ENCODE measurements around the gene EEIG2.

EEIG2 gene

GRCh38 chr1:108560874-108561459 lies 1.1 kb downstream of the EEIG2 start:
- H3K4me1 Mint-ChIP-seq (ENCODE audit: low read depth), result peaks cover 44% of the 10 kb centered on the region
- H3K9me3 Mint-ChIP-seq, result no peaks in the 10 kb centered on the region
- H3K27ac Mint-ChIP-seq, result peak overlapping the region; percentile 82
- peak overlapping the region; percentile 90 for H3K4me3 Mint-ChIP-seq
- peak; percentile 62 for DNase-seq
- H3K27me3 Mint-ChIP-seq, result no peaks in the 10 kb centered on the region
- H3K36me3 Mint-ChIP-seq (ENCODE audit: low read depth), result peaks cover 1% of the 10 kb centered on the region

GRCh38 chr1:108561689-108562326 lies 1.9 kb downstream of the EEIG2 start:
- H3K9me3 Mint-ChIP-seq, result no peaks in the 10 kb centered on the region
- H3K27me3 Mint-ChIP-seq, result no peaks in the 10 kb centered on the region
- H3K27ac Mint-ChIP-seq, result no peak overlapping the region
- peaks cover 1% of the 10 kb centered on the region for H3K36me3 Mint-ChIP-seq (ENCODE audit: low read depth)
- peaks cover 47% of the 10 kb centered on the region for H3K4me1 Mint-ChIP-seq (ENCODE audit: low read depth)
- peak overlapping the region; percentile 90 for H3K4me3 Mint-ChIP-seq
- peak; percentile 83 for DNase-seq

- Mint-ChIP-seq H3K9me3 (no peaks in the 10 kb centered on the region), H3K27ac (no peak overlapping the region), H3K4me3 (no peak overlapping the region), H3K27me3 (no peaks in the 10 kb centered on the region), H3K4me1 (ENCODE audit: low read depth) (peaks cover 48% of the 10 kb centered on the region), H3K36me3 (ENCODE audit: low read depth) (peaks cover 1% of the 10 kb centered on the region)
- no peak for DNase-seq
Measured at GRCh38 chr1:108563808-108564207, 3.9 kb downstream of the EEIG2 start.

- no peak for DNase-seq
- H3K9me3 Mint-ChIP-seq, result no peaks in the 10 kb centered on the region
- H3K36me3 Mint-ChIP-seq (ENCODE audit: low read depth), result peaks cover 1% of the 10 kb centered on the region
- H3K27ac Mint-ChIP-seq, result no peak overlapping the region
- no peak overlapping the region for H3K4me3 Mint-ChIP-seq
- no peaks in the 10 kb centered on the region for H3K27me3 Mint-ChIP-seq
- peaks cover 43% of the 10 kb centered on the region for H3K4me1 Mint-ChIP-seq (ENCODE audit: low read depth)
Measured at GRCh38 chr1:108565081-108565480, 5.2 kb downstream of the EEIG2 start.

- Mint-ChIP-seq H3K27ac (no peak overlapping the region), H3K36me3 (ENCODE audit: low read depth) (peaks cover 1% of the 10 kb centered on the region), H3K27me3 (no peaks in the 10 kb centered on the region), H3K4me3 (no peak overlapping the region), H3K9me3 (no peaks in the 10 kb centered on the region), H3K4me1 (ENCODE audit: low read depth) (peaks cover 43% of the 10 kb centered on the region)
- DNase-seq, result no peak
Measured at GRCh38 chr1:108565512-108565911, 5.6 kb downstream of the EEIG2 start.

GRCh38 chr1:108568589-108568988 lies 8.7 kb downstream of the EEIG2 start:
- no peaks in the 10 kb centered on the region for H3K9me3 Mint-ChIP-seq
- no peak for DNase-seq
- no peak overlapping the region for H3K4me3 Mint-ChIP-seq
- H3K36me3 Mint-ChIP-seq (ENCODE audit: low read depth), result no peaks in the 10 kb centered on the region
- H3K27me3 Mint-ChIP-seq, result no peaks in the 10 kb centered on the region
- no peak overlapping the region for H3K27ac Mint-ChIP-seq
- H3K4me1 Mint-ChIP-seq (ENCODE audit: low read depth), result peaks cover 17% of the 10 kb centered on the region

- Mint-ChIP-seq H3K27me3 (no peaks in the 10 kb centered on the region), H3K4me1 (ENCODE audit: low read depth) (peaks cover 12% of the 10 kb centered on the region), H3K4me3 (no peak overlapping the region), H3K27ac (no peak overlapping the region), H3K9me3 (no peaks in the 10 kb centered on the region), H3K36me3 (ENCODE audit: low read depth) (peaks cover 2% of the 10 kb centered on the region)
- no peak for DNase-seq
Measured at GRCh38 chr1:108569097-108569728, 9.3 kb downstream of the EEIG2 start.

GRCh38 chr1:108570128-108570527 lies 10.2 kb downstream of the EEIG2 start:
- Mint-ChIP-seq H3K27ac (no peak overlapping the region), H3K4me1 (ENCODE audit: low read depth) (peaks cover 11% of the 10 kb centered on the region), H3K36me3 (ENCODE audit: low read depth) (peaks cover 3% of the 10 kb centered on the region), H3K4me3 (no peak overlapping the region), H3K27me3 (no peaks in the 10 kb centered on the region), H3K9me3 (no peaks in the 10 kb centered on the region)
- DNase-seq, result no peak

- Mint-ChIP-seq H3K27ac (no peak overlapping the region), H3K4me1 (ENCODE audit: low read depth) (peaks cover 17% of the 10 kb centered on the region), H3K27me3 (no peaks in the 10 kb centered on the region), H3K9me3 (no peaks in the 10 kb centered on the region), H3K4me3 (no peak overlapping the region), H3K36me3 (ENCODE audit: low read depth) (peaks cover 7% of the 10 kb centered on the region)
- DNase-seq, result no peak
Measured at GRCh38 chr1:108570998-108571401, 11.1 kb downstream of the EEIG2 start.

GRCh38 chr1:108572182-108572581 lies 12.3 kb downstream of the EEIG2 start:
- Mint-ChIP-seq H3K36me3 (ENCODE audit: low read depth) (peaks cover 7% of the 10 kb centered on the region), H3K27ac (no peak overlapping the region), H3K9me3 (no peaks in the 10 kb centered on the region), H3K4me1 (ENCODE audit: low read depth) (peaks cover 14% of the 10 kb centered on the region), H3K27me3 (no peaks in the 10 kb centered on the region), H3K4me3 (no peak overlapping the region)
- no peak for DNase-seq

GRCh38 chr1:108573183-108573582 lies 13.3 kb downstream of the EEIG2 start:
- H3K9me3 Mint-ChIP-seq, result no peaks in the 10 kb centered on the region

GRCh38 chr1:108574008-108574407 lies 14.1 kb downstream of the EEIG2 start:
- Mint-ChIP-seq H3K9me3 (no peaks in the 10 kb centered on the region), H3K36me3 (ENCODE audit: low read depth) (peaks cover 9% of the 10 kb centered on the region), H3K27ac (no peak overlapping the region), H3K4me1 (ENCODE audit: low read depth) (peaks cover 10% of the 10 kb centered on the region), H3K27me3 (no peaks in the 10 kb centered on the region), H3K4me3 (no peak overlapping the region)
- no peak for DNase-seq

More at GRCh38 chr1:108573183-108573582, 13.3 kb downstream of the EEIG2 start:
- no peak overlapping the region for H3K4me3 Mint-ChIP-seq
- no peak overlapping the region for H3K27ac Mint-ChIP-seq
- H3K27me3 Mint-ChIP-seq, result no peaks in the 10 kb centered on the region
- H3K36me3 Mint-ChIP-seq (ENCODE audit: low read depth), result peaks cover 7% of the 10 kb centered on the region
- H3K4me1 Mint-ChIP-seq (ENCODE audit: low read depth), result peaks cover 14% of the 10 kb centered on the region
- no peak for DNase-seq

GRCh38 chr1:108575375-108575774 lies 15.5 kb downstream of the EEIG2 start:
- H3K36me3 Mint-ChIP-seq (ENCODE audit: low read depth), result peaks cover 12% of the 10 kb centered on the region
- H3K4me3 Mint-ChIP-seq, result no peak overlapping the region
- no peak for DNase-seq
- peaks cover 4% of the 10 kb centered on the region for H3K9me3 Mint-ChIP-seq
- no peak overlapping the region for H3K27ac Mint-ChIP-seq
- no peaks in the 10 kb centered on the region for H3K27me3 Mint-ChIP-seq
- H3K4me1 Mint-ChIP-seq (ENCODE audit: low read depth), result peaks cover 8% of the 10 kb centered on the region

GRCh38 chr1:108583757-108584427 lies 24.0 kb downstream of the EEIG2 start:
- peaks cover 44% of the 10 kb centered on the region for H3K4me1 Mint-ChIP-seq (ENCODE audit: low read depth)
- no peak for DNase-seq
- no peak overlapping the region for H3K4me3 Mint-ChIP-seq
- peaks cover 14% of the 10 kb centered on the region for H3K9me3 Mint-ChIP-seq
- no peak overlapping the region for H3K27ac Mint-ChIP-seq
- H3K27me3 Mint-ChIP-seq, result no peaks in the 10 kb centered on the region
- H3K36me3 Mint-ChIP-seq (ENCODE audit: low read depth), result peaks cover 3% of the 10 kb centered on the region

GRCh38 chr1:108584428-108584856 lies 24.5 kb downstream of the EEIG2 start:
- no peak overlapping the region for H3K4me3 Mint-ChIP-seq
- H3K9me3 Mint-ChIP-seq, result peaks cover 14% of the 10 kb centered on the region
- H3K27ac Mint-ChIP-seq, result no peak overlapping the region
- H3K4me1 Mint-ChIP-seq (ENCODE audit: low read depth), result peaks cover 49% of the 10 kb centered on the region
- H3K36me3 Mint-ChIP-seq (ENCODE audit: low read depth), result peaks cover 3% of the 10 kb centered on the region
- DNase-seq, result no peak
- no peaks in the 10 kb centered on the region for H3K27me3 Mint-ChIP-seq

Data from activated T-cell treated with anti-CD3 and anti-CD28 coated beads, Interleukin-2, amount 50 U/mL, for 24 hours (primary cell).